ENCODE results near the gene GNS. TPM values are rescaled to one million over a fixed set of nuclear protein-coding genes. Genes with fewer than 3 reads are reported as not detected.

Gene GNS
- total RNA-seq = 10 to 100 TPM; 41.9 to 56.5 (median 53.9) TPM

GRCh38 chr12:64759035-64759894, at the start of gene GNS:
GNS (minus strand) TSS chr12:64759406; CDS start chr12:64759276, 130 bp downstream.
- ATAC-seq (peak; percentile 96), DNase-seq (peak; percentile 95)
- Histone ChIP-seq H3K9me3 (no peaks in the 10 kb centered on the region), H3K4me3 (peak within 1 kb of the TSS; percentile 97 to 98 (median 97)), H3K27me3 (no peaks in the 10 kb centered on the region), H3K4me1 (peaks cover 12 to 19% of the 10 kb centered on the region in 2 donors), H3K27ac (peak within 1 kb of the TSS; percentile 90 to 93 (median 92)), H3K36me3 (peaks cover 0 to under 1% of the 10 kb centered on the region in 2 donors)
- TF ChIP-seq CTCF (IDR thresholded peaks at IDR 0.05 in 4 of 5, conservative IDR thresholded peaks at IDR 0.05 in 1 of 5) (peak in 2 of 5 experiments; percentile 29 to 45), POLR2A (IDR thresholded peaks at IDR 0.05) (peak; percentile 36 to 70)
- in situ Hi-C loops (cut with MboI; ENCODE audit: low sequenced_read_pairs in 4 of 4) (no loop called here), intact Hi-C loops (cut with DNase I; ENCODE audit: low total_unique reads) (loop anchor here (1.0 to 5.0 kb wide), 3 partner anchors 307 to 536 kb away; partner anchors contain the start of genes KICS2 and TBK1)

DNA sequence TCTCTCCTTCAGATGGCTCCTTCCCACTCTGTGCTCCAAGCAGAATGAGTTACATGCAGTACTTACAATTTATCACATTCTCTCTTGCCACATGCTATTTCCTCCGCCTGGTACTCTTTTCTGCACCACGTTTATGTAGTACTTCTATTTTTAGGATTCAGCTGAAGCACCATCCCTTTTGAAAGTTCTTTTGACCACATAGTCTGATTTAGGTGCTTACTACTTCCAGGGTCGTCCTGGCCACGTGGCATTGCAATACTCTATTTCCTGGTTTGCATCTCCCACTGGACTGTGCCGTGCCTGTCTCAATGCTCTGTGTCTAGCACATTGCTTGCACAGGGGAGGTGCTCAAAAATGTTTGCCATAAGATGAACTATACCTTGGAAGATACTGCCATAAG, 48.9 kb upstream of the GNS start:
- in situ Hi-C loops (cut with MboI; ENCODE audit: low sequenced_read_pairs in 4 of 4) (no loop called here), intact Hi-C loops (cut with DNase I; ENCODE audit: low total_unique reads) (no loop called here)
- TF ChIP-seq POLR2A (IDR thresholded peaks at IDR 0.05) (no peak), CTCF (IDR thresholded peaks at IDR 0.05 in 4 of 5, conservative IDR thresholded peaks at IDR 0.05 in 1 of 5) (no peak)
- Histone ChIP-seq H3K4me1 (no peaks in the 10 kb centered on the region), H3K27me3 (peaks cover 0 to 4% (median 0%) of the 10 kb centered on the region in 3 donors), H3K9me3 (no peaks in the 10 kb centered on the region), H3K27ac (no peak overlapping the region), H3K4me3 (no peak overlapping the region), H3K36me3 (no peaks in the 10 kb centered on the region)
- DNase-seq (no peak), ATAC-seq (no peak)

- ATAC-seq = no peak
- Histone ChIP-seq H3K27ac (no peak overlapping the region), H3K4me1 (no peaks in the 10 kb centered on the region), H3K36me3 (no peaks in the 10 kb centered on the region), H3K4me3 (no peak overlapping the region), H3K9me3 (no peaks in the 10 kb centered on the region), H3K27me3 (peaks cover 0 to 4% (median 0%) of the 10 kb centered on the region in 3 donors)
- no peak for DNase-seq
- in situ Hi-C loops (cut with MboI; ENCODE audit: low sequenced_read_pairs in 4 of 4) (no loop called here), intact Hi-C loops (cut with DNase I; ENCODE audit: low total_unique reads) (no loop called here)
- no peak for TF ChIP-seq POLR2A (IDR thresholded peaks at IDR 0.05)
- TF ChIP-seq CTCF (IDR thresholded peaks at IDR 0.05 in 4 of 5, conservative IDR thresholded peaks at IDR 0.05 in 1 of 5) = no peak
Observed at GRCh38 chr12:64806593-64807460, 47.6 kb upstream of the GNS start.

GRCh38 chr12:64806173-64806572, 47.0 kb upstream of the GNS start:
- H3K27ac ChIP-seq = no peak overlapping the region
- DNase-seq (no peak), ATAC-seq (no peak)
- no peaks in the 10 kb centered on the region for H3K36me3 ChIP-seq
- in situ Hi-C loops (cut with MboI; ENCODE audit: low sequenced_read_pairs in 4 of 4) = no loop called here
- intact Hi-C loops (cut with DNase I; ENCODE audit: low total_unique reads) = no loop called here
- no peaks in the 10 kb centered on the region for H3K4me1 ChIP-seq
- peaks cover 0 to 4% (median 0%) of the 10 kb centered on the region in 3 donors for H3K27me3 ChIP-seq
- H3K9me3 ChIP-seq = no peaks in the 10 kb centered on the region
- TF ChIP-seq POLR2A (IDR thresholded peaks at IDR 0.05) (no peak), CTCF (IDR thresholded peaks at IDR 0.05 in 4 of 5, conservative IDR thresholded peaks at IDR 0.05 in 1 of 5) (no peak)
- H3K4me3 ChIP-seq = no peak overlapping the region
